WTC11 (cell line): Measurements from ENCODE around the gene CD247. TPM values are rescaled to one million over a fixed set of nuclear protein-coding genes. Genes with fewer than 3 reads are reported as not detected.

Experiments used
- ATF3 ChIP-seq: sonication (generic); formaldehyde crosslinking; conservative IDR thresholded peaks from 2 replicates; pipeline ENCODE4 v1.8.1; 2022; ENCODE audit warnings: mild to moderate bottlenecking, missing genetic modification reagents
- E2F4 ChIP-seq: sonication (generic); formaldehyde crosslinking; IDR thresholded peaks from 2 replicates; pipeline ENCODE4 v1.8.1; 2022; ENCODE audit warnings: low read depth, mild to moderate bottlenecking, moderate library complexity, missing genetic modification reagents, borderline replicate concordance
- E2F5 ChIP-seq: sonication (generic); formaldehyde crosslinking; IDR thresholded peaks from 2 replicates; pipeline ENCODE4 v1.8.1; 2022; ENCODE audit warnings: mild to moderate bottlenecking, moderate library complexity, missing genetic modification reagents
- ESRRA ChIP-seq: sonication (generic); formaldehyde crosslinking; IDR thresholded peaks from 2 replicates; pipeline ENCODE4 v1.8.1; 2022; ENCODE audit warnings: mild to moderate bottlenecking, missing genetic modification reagents, borderline replicate concordance
- FOXP1 ChIP-seq: sonication (generic); formaldehyde crosslinking; IDR thresholded peaks from 2 replicates; pipeline ENCODE4 v1.8.0; 2022; ENCODE audit warnings: missing genetic modification reagents, mild to moderate bottlenecking, moderate library complexity, borderline replicate concordance
- FOXP4 ChIP-seq: sonication (generic); formaldehyde crosslinking; IDR thresholded peaks from 2 replicates; pipeline ENCODE4 v1.8.0; 2022; ENCODE audit warnings: mild to moderate bottlenecking, missing genetic modification reagents
- GRHL2 ChIP-seq: fragments of 250-450 bp; sonication (Bioruptor Pico); IDR thresholded peaks from 2 replicates; pipeline ENCODE4 v1.8.0; 2022; ENCODE audit warnings: mild to moderate bottlenecking, moderate library complexity; ENCODE audit not compliant: insufficient replicate concordance, severe bottlenecking
- MXD4 ChIP-seq: fragments of 250-450 bp; sonication (Bioruptor Pico); IDR thresholded peaks from 2 replicates; pipeline ENCODE4 v1.8.0; 2021; ENCODE audit warnings: mild to moderate bottlenecking, moderate library complexity, borderline replicate concordance
- NR2C2 ChIP-seq: sonication (generic); formaldehyde crosslinking; IDR thresholded peaks from 2 replicates; pipeline ENCODE4 v1.8.0; 2022; ENCODE audit warnings: mild to moderate bottlenecking, missing genetic modification reagents
- ZNF121 ChIP-seq: sonication (generic); formaldehyde crosslinking; IDR thresholded peaks from 2 replicates; pipeline ENCODE4 v1.8.0; 2023; ENCODE audit warnings: missing genetic modification reagents
- ZNF396 ChIP-seq: fragments of 250-450 bp; sonication (Bioruptor Pico); IDR thresholded peaks from 2 replicates; pipeline ENCODE4 v1.8.0; 2021; ENCODE audit warnings: mild to moderate bottlenecking, moderate library complexity, borderline replicate concordance
- ZNF532 ChIP-seq: fragments of 250-450 bp; sonication (Bioruptor Pico); IDR thresholded peaks from 2 replicates; pipeline ENCODE4 v1.9.0; 2021; ENCODE audit warnings: mild to moderate bottlenecking, borderline replicate concordance
- total RNA-seq: library from RNA; stranded (reverse); gene quantifications from 3 replicates; pipeline ENCODE4 v1.2.3, GENCODE V29; 2021
- TF ChIP-seq, protein P1 (sequence below): sonication (generic); formaldehyde crosslinking; IDR thresholded peaks from 2 replicates; pipeline ENCODE4 v1.8.0; 2022; ENCODE audit warnings: mild to moderate bottlenecking, missing genetic modification reagents
- TF ChIP-seq, protein P2 (sequence below): sonication (generic); formaldehyde crosslinking; IDR thresholded peaks from 2 replicates; pipeline ENCODE4 v1.8.0; 2022; ENCODE audit warnings: mild to moderate bottlenecking, missing genetic modification reagents
- TF ChIP-seq, protein P3 (sequence below): sonication (generic); formaldehyde crosslinking; IDR thresholded peaks from 2 replicates; pipeline ENCODE4 v1.8.0; 2023; ENCODE audit warnings: missing genetic modification reagents
- TF ChIP-seq, protein P4 (sequence below): sonication (generic); formaldehyde crosslinking; IDR thresholded peaks from 2 replicates; pipeline ENCODE4 v1.8.0; 2023; ENCODE audit warnings: missing genetic modification reagents, mild to moderate bottlenecking, borderline replicate concordance
- TF ChIP-seq, protein P5 (sequence below): sonication (generic); formaldehyde crosslinking; IDR thresholded peaks from 2 replicates; pipeline ENCODE4 v1.8.0; 2023; ENCODE audit warnings: mild to moderate bottlenecking, missing genetic modification reagents

The CD247 gene
- total RNA-seq, 1 experiment from 2014 or later, result 1.8 TPM

DNA sequence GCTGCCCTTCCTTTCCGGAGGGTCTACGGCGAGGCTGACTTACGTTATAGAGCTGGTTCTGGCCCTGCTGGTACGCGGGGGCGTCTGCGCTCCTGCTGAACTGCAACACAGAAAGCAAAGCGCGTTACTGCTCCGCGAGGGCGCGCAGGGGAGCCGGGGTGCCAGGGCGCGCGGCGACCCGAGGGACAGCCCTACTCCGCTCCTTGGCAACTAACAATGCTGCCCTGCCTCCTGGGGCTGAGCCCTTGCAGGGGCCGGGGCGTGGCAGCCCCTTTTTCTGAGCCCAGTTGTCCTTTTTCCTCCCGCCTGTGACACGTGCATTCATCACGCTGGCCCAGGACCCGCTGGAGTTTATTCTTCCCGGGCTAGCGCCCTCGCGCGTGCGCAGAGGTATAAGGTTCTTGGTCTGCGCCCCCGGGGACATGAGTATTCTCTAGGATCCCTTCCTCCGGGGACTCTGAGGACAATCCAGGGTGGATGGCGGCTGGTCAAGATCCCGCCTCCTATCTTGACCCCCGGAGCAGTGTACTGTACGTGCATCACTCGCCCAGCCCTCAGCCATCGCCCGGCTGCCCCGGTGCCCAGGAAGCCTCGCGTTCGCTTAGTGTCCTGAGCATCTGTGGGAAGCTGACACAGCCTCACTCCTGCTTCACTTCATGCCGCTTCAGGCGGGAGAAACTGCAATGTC, 78.9 kb downstream of the CD247 start (continued):
- TF ChIP-seq E2F5 (CRISPR knock-in tag), result no peak
- no peak for TF ChIP-seq ZNF121
- no peak for TF ChIP-seq ZNF396 (CRISPR knock-in tag)
- peak; percentile 72 for TF ChIP-seq FOXP4 (CRISPR knock-in tag)
- TF ChIP-seq ESRRA (CRISPR knock-in tag), result no peak
- TF ChIP-seq, protein P1, sequence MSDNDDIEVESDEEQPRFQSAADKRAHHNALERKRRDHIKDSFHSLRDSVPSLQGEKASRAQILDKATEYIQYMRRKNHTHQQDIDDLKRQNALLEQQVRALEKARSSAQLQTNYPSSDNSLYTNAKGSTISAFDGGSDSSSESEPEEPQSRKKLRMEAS (CRISPR knock-in tag), result peak; percentile 97
- TF ChIP-seq, protein P2, sequence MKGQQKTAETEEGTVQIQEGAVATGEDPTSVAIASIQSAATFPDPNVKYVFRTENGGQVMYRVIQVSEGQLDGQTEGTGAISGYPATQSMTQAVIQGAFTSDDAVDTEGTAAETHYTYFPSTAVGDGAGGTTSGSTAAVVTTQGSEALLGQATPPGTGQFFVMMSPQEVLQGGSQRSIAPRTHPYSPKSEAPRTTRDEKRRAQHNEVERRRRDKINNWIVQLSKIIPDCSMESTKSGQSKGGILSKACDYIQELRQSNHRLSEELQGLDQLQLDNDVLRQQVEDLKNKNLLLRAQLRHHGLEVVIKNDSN, result peak; percentile 54; the same call in 1 of the 2 replicates
- TF ChIP-seq E2F4 (CRISPR knock-in tag), result peak; percentile 40; the same call in 1 of the 2 replicates
- TF ChIP-seq, protein P3, sequence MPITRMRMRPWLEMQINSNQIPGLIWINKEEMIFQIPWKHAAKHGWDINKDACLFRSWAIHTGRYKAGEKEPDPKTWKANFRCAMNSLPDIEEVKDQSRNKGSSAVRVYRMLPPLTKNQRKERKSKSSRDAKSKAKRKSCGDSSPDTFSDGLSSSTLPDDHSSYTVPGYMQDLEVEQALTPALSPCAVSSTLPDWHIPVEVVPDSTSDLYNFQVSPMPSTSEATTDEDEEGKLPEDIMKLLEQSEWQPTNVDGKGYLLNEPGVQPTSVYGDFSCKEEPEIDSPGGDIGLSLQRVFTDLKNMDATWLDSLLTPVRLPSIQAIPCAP (CRISPR knock-in tag), result 0 out of 2 replicates have a peak, but pooled peaks have one; percentile 53
- TF ChIP-seq, protein P4, sequence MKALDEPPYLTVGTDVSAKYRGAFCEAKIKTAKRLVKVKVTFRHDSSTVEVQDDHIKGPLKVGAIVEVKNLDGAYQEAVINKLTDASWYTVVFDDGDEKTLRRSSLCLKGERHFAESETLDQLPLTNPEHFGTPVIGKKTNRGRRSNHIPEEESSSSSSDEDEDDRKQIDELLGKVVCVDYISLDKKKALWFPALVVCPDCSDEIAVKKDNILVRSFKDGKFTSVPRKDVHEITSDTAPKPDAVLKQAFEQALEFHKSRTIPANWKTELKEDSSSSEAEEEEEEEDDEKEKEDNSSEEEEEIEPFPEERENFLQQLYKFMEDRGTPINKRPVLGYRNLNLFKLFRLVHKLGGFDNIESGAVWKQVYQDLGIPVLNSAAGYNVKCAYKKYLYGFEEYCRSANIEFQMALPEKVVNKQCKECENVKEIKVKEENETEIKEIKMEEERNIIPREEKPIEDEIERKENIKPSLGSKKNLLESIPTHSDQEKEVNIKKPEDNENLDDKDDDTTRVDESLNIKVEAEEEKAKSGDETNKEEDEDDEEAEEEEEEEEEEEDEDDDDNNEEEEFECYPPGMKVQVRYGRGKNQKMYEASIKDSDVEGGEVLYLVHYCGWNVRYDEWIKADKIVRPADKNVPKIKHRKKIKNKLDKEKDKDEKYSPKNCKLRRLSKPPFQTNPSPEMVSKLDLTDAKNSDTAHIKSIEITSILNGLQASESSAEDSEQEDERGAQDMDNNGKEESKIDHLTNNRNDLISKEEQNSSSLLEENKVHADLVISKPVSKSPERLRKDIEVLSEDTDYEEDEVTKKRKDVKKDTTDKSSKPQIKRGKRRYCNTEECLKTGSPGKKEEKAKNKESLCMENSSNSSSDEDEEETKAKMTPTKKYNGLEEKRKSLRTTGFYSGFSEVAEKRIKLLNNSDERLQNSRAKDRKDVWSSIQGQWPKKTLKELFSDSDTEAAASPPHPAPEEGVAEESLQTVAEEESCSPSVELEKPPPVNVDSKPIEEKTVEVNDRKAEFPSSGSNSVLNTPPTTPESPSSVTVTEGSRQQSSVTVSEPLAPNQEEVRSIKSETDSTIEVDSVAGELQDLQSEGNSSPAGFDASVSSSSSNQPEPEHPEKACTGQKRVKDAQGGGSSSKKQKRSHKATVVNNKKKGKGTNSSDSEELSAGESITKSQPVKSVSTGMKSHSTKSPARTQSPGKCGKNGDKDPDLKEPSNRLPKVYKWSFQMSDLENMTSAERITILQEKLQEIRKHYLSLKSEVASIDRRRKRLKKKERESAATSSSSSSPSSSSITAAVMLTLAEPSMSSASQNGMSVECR (CRISPR knock-in tag), result peak; percentile 45; the same call in 1 of the 2 replicates
- TF ChIP-seq NR2C2, result no peak
- no peak for TF ChIP-seq GRHL2 (CRISPR knock-in tag)
- TF ChIP-seq, protein P5, sequence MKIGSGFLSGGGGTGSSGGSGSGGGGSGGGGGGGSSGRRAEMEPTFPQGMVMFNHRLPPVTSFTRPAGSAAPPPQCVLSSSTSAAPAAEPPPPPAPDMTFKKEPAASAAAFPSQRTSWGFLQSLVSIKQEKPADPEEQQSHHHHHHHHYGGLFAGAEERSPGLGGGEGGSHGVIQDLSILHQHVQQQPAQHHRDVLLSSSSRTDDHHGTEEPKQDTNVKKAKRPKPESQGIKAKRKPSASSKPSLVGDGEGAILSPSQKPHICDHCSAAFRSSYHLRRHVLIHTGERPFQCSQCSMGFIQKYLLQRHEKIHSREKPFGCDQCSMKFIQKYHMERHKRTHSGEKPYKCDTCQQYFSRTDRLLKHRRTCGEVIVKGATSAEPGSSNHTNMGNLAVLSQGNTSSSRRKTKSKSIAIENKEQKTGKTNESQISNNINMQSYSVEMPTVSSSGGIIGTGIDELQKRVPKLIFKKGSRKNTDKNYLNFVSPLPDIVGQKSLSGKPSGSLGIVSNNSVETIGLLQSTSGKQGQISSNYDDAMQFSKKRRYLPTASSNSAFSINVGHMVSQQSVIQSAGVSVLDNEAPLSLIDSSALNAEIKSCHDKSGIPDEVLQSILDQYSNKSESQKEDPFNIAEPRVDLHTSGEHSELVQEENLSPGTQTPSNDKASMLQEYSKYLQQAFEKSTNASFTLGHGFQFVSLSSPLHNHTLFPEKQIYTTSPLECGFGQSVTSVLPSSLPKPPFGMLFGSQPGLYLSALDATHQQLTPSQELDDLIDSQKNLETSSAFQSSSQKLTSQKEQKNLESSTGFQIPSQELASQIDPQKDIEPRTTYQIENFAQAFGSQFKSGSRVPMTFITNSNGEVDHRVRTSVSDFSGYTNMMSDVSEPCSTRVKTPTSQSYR (CRISPR knock-in tag), result 0 out of 2 replicates have a peak, but pooled peaks have one; percentile 26
- no peak for TF ChIP-seq ATF3 (CRISPR knock-in tag)
- TF ChIP-seq ZNF532 (CRISPR knock-in tag), result peak; percentile 63; the same call in 1 of the 2 replicates
- TF ChIP-seq FOXP1, result peak; percentile 95
- no peak for TF ChIP-seq MXD4 (CRISPR knock-in tag)
